ENCODE results near the gene OTOS.

Gene OTOS

GRCh38 chr2:240140511-240140910 lies at the start of gene OTOS:
OTOS (minus strand) TSS chr2:240140658; CDS start chr2:240140326, 332 bp downstream.
- Mint-ChIP-seq H3K36me3 (peaks cover 3% of the 10 kb centered on the region in 2 donors), H3K9me3 (no peaks in the 10 kb centered on the region), H3K4me3 (no peak within 1 kb of the TSS), H3K4me1 (peaks cover 14 to 21% of the 10 kb centered on the region in 2 donors), H3K27me3 (peaks cover 26 to 32% of the 10 kb centered on the region in 2 donors), H3K27ac (no peak within 1 kb of the TSS)
- ATAC-seq (replicated peaks) (no peak), DNase-seq (no peak)

DNA sequence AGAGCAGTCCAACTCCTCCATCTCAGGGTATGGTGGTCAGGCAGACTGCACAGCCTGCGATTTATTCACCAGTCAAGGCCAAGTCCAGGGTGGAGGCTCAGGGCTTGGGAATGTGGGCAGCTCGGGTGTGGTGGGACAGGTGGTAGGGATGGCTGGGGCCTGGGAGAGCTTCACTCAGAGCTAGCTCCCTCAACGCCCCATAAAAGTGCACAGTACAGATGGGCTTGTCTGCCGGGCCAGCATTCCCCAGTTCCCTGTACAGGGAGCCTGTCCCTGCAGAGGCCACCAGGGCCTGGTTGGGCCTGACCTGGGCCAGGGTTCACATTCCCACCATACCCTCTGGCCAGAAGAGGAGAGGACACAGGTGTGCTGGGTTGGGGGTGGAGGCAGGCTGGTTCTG lies 49.2 kb upstream of the OTOS start:
- H3K27ac Mint-ChIP-seq: no peak overlapping the region
- H3K4me3 Mint-ChIP-seq: no peak overlapping the region
- DNase-seq (no peak), ATAC-seq (replicated peaks) (no peak)
- peaks cover 11 to 16% of the 10 kb centered on the region in 2 donors for H3K9me3 Mint-ChIP-seq
- H3K27me3 Mint-ChIP-seq: peaks cover 10 to 20% of the 10 kb centered on the region in 2 donors
- no peaks in the 10 kb centered on the region for H3K36me3 Mint-ChIP-seq
- H3K4me1 Mint-ChIP-seq: no peaks in the 10 kb centered on the region

DNA sequence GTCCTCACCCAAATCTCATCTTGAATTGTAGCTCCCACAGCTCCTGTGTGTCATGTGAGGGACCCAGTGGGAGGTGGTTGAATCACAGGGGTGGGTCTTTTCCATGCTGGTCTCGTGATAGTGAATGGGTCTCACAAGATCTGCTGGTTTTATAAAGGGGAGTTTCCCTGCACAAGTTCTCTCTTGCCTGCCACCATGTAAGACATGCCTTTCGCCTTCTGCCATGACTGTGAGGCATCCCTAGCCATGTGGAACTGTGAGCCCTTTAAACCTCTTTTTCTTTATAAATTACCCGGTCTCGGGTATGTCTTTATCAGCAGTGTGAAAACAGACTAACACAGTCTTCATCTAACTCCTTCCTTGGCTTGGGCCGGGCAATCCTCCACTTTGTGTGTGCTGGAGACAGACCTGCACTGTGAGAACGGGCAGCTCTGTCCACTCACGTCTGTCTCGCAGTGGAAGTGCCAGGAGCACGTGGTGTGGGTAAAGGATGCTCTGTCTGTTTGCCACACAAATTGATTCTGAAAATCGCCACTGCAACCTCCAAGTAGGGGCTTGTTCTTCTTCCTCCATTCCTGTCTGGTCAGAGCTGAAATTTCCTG lies 47.6 kb upstream of the OTOS start:
- H3K4me1 Mint-ChIP-seq: no peaks in the 10 kb centered on the region
- H3K27ac Mint-ChIP-seq: no peak overlapping the region
- no peaks in the 10 kb centered on the region for H3K36me3 Mint-ChIP-seq
- H3K4me3 Mint-ChIP-seq: no peak overlapping the region
- peaks cover 10 to 25% of the 10 kb centered on the region in 2 donors for H3K27me3 Mint-ChIP-seq
- no peak for DNase-seq
- H3K9me3 Mint-ChIP-seq: peaks cover 11 to 16% of the 10 kb centered on the region in 2 donors
- ATAC-seq (replicated peaks): no peak

GRCh38 chr2:240186191-240186725 lies 45.8 kb upstream of the OTOS start:
- DNase-seq: no peak
- ATAC-seq (replicated peaks): no peak
- Mint-ChIP-seq H3K36me3 (no peaks in the 10 kb centered on the region), H3K4me3 (no peak overlapping the region), H3K4me1 (no peaks in the 10 kb centered on the region), H3K27ac (no peak overlapping the region), H3K27me3 (peaks cover 6 to 11% of the 10 kb centered on the region in 2 donors), H3K9me3 (peaks cover 11 to 16% of the 10 kb centered on the region in 2 donors)

DNA sequence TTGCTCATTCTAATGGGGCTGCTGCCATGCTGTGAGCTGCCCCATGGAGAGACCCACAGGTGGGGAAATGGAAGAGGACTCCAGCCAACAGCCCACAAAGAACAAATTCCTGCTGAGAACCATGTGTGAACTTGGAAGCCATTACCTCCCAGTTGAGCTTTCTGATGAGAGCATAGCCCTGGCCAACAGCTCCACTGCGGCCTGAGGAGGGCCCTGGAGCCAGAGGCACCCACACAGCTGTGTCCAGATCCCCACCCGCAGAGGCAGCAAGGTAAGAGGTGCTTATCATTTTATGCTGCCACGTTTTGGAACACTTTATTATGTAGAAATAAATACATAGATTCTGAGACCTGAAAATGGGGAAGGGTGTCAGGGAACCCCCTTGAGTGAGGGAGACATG lies 44.2 kb upstream of the OTOS start:
- no peak for DNase-seq
- no peak for ATAC-seq (replicated peaks)
- Mint-ChIP-seq H3K4me1 (no peaks in the 10 kb centered on the region), H3K27me3 (peaks cover 17 to 19% of the 10 kb centered on the region in 2 donors), H3K27ac (no peak overlapping the region), H3K4me3 (no peak overlapping the region), H3K9me3 (peaks cover 11 to 16% of the 10 kb centered on the region in 2 donors), H3K36me3 (no peaks in the 10 kb centered on the region)

DNA sequence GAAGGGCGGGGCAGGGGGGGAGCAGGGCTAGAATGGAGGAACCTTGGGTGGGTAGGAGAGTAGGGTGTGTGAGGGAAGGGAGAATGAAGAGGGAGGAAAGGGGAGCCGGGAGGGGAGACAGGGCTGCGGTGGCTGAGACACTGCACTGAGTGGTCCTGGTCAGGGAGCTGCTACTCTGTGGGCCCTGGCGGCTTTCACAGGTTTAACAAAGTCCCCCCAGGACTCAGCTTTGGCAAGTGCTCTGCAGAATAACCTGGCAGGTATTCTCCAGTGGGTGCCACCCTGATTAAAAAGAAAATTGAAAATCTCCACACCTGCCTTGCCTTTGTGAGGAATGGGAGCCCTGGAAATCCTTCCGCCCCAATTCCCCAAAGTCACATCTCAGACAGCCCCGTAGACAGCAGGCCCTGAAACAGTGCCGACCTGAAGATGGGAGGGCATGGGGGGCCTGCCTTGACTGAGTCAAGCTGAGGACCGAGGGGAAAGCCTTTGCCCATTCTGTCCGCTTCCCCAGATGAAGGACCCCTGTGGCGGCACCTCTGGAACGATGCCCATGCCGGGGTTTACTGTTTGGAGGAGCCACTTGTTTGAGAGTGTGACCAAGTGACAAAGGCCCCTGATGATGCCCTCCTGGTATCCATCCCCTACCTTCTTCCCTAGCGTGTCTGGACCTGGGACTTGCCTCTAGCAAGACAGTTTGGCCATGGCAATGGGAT lies 43.6 kb upstream of the OTOS start:
- Mint-ChIP-seq H3K9me3 (peaks cover 11 to 16% of the 10 kb centered on the region in 2 donors), H3K4me3 (no peak overlapping the region)

GRCh38 chr2:240183006-240183874 lies 42.8 kb upstream of the OTOS start:
- Mint-ChIP-seq H3K4me3 (no peak overlapping the region), H3K36me3 (no peaks in the 10 kb centered on the region), H3K9me3 (peaks cover 9 to 15% of the 10 kb centered on the region in 2 donors), H3K4me1 (no peaks in the 10 kb centered on the region), H3K27me3 (peaks cover 17 to 19% of the 10 kb centered on the region in 2 donors), H3K27ac (no peak overlapping the region)
- no peak for ATAC-seq (replicated peaks)
- DNase-seq: no peak

More for the DNA sequence above, 43.6 kb upstream of the OTOS start:
- DNase-seq (no peak), ATAC-seq (replicated peaks) (no peak)
- H3K36me3 Mint-ChIP-seq: no peaks in the 10 kb centered on the region
- H3K27ac Mint-ChIP-seq: no peak overlapping the region
- H3K27me3 Mint-ChIP-seq: peaks cover 17 to 19% of the 10 kb centered on the region in 2 donors
- H3K4me1 Mint-ChIP-seq: no peaks in the 10 kb centered on the region

DNA sequence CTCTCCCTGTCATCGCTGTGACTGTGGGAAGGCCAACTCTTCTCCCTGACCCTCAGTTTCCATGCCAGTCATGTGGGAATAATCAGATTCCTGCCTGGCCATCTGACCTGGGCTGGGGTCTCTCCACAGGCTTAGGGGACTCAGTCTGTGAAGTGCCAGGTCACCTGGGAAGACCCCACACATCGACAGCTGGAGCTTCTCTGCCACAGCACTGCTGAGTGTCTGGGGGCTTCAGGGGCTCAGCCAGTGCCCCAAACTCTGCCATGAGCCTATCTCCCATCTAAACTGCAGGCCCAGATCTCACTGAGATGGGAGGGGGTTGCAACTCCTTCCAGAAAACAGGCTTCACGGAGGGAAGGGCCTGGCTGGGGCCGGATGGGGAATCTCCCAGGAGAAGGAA lies 42.0 kb upstream of the OTOS start:
- DNase-seq (no peak), ATAC-seq (replicated peaks) (no peak)
- Mint-ChIP-seq H3K4me1 (no peaks in the 10 kb centered on the region), H3K36me3 (no peaks in the 10 kb centered on the region), H3K27me3 (peaks cover 17 to 24% of the 10 kb centered on the region in 2 donors), H3K27ac (no peak overlapping the region), H3K4me3 (no peak overlapping the region), H3K9me3 (peaks cover 4 to 7% of the 10 kb centered on the region in 2 donors)

DNA sequence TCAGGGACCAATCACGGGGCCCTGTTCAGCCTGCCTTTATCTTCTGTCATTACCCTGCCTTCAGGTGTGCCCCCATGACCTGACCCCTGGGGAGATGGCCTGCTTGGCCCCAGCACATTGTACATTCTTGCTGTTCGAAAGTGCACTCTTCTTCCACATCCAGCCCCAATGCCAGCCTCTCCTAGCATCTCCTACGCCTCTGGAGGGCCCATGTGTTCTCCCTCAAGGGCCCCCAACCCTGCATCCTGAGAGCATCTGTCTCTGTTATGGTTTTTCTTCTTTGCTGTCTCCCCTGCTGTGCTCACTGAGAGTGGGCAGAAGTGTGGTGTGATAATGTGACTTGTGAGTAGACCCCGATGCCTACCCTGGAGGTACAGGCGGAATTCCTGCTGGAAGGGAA lies 41.5 kb upstream of the OTOS start:
- Mint-ChIP-seq H3K9me3 (peaks cover 3 to 4% of the 10 kb centered on the region in 2 donors), H3K36me3 (no peaks in the 10 kb centered on the region), H3K27ac (no peak overlapping the region), H3K4me1 (no peaks in the 10 kb centered on the region), H3K4me3 (no peak overlapping the region), H3K27me3 (peaks cover 18 to 26% of the 10 kb centered on the region in 2 donors)
- DNase-seq (no peak), ATAC-seq (replicated peaks) (no peak)

GRCh38 chr2:240179941-240180666 lies 39.6 kb upstream of the OTOS start:
- H3K4me3 Mint-ChIP-seq: no peak overlapping the region
- H3K27me3 Mint-ChIP-seq: peaks cover 21 to 29% of the 10 kb centered on the region in 2 donors

DNA sequence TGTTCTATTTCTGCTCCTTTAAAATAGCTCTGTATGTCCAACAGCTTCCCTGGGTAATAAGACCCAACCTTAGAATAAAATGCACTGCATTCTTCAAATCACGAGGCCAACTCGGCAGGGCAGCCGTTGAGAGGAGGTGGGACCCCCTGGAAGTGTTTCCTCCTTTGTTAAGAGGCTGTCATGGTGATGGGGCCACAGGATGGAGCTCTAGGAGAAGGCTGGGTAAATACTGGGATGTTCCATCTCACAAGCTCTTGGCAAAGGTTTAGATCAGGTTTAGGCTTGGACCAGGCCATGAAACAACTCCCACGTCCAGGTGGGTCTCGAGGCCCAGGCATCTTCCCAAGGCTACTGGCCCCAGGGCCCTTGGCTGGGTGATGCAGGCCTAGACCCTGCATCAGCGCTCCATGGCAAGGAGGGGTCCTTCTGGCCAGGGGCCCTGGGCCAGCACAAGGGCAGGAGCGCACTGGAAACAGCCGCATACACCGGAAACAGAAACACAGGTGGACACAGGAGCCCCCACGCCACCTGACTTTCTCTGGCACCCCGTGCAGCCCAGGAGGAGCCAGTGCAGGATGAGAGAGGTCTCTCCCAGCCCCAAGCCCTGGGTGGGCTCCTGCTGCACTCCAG lies 38.8 kb upstream of the OTOS start:
- Mint-ChIP-seq H3K9me3 (no peaks in the 10 kb centered on the region), H3K36me3 (no peaks in the 10 kb centered on the region), H3K4me1 (no peaks in the 10 kb centered on the region), H3K27ac (no peak overlapping the region), H3K27me3 (peaks cover 24 to 29% of the 10 kb centered on the region in 2 donors), H3K4me3 (no peak overlapping the region)
- ATAC-seq (replicated peaks): no peak
- no peak for DNase-seq

More at GRCh38 chr2:240179941-240180666, 39.6 kb upstream of the OTOS start:
- no peaks in the 10 kb centered on the region for H3K4me1 Mint-ChIP-seq
- ATAC-seq (replicated peaks) (no peak), DNase-seq (no peak)
- H3K27ac Mint-ChIP-seq: no peak overlapping the region
- no peaks in the 10 kb centered on the region for H3K36me3 Mint-ChIP-seq
- no peaks in the 10 kb centered on the region for H3K9me3 Mint-ChIP-seq

DNA sequence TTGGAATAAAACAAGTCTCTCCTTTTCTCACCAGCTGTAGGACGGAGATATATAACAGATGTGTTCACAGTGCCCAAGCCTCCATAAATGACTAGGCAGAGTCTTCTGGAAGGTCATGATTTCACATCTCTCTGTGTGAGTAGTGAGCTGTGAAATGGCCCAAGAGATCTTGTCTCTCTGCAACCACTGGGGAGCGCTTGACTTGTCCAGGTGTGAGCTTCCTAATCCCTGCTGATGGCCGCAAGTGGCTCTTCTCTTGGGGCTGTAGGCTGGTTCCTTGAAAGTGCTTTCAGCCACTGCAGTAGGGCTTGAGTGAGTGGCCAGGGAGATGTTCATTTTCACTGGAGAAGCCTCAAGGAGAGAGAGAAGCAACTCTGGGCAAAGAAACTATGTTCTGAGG lies 38.1 kb upstream of the OTOS start:
- Mint-ChIP-seq H3K27ac (no peak overlapping the region), H3K4me1 (no peaks in the 10 kb centered on the region), H3K9me3 (no peaks in the 10 kb centered on the region), H3K27me3 (peaks cover 27% of the 10 kb centered on the region in 2 donors), H3K36me3 (no peaks in the 10 kb centered on the region), H3K4me3 (no peak overlapping the region)
- DNase-seq (no peak), ATAC-seq (replicated peaks) (peak in 1 of 2 donors; percentile 76)

- no peak overlapping the region for H3K27ac Mint-ChIP-seq
- H3K9me3 Mint-ChIP-seq: peaks cover 4 to 9% of the 10 kb centered on the region in 2 donors
- ATAC-seq (replicated peaks) (no peak), DNase-seq (no peak)
- H3K4me3 Mint-ChIP-seq: no peak overlapping the region
- H3K4me1 Mint-ChIP-seq: no peaks in the 10 kb centered on the region
- no peaks in the 10 kb centered on the region for H3K36me3 Mint-ChIP-seq
- H3K27me3 Mint-ChIP-seq: peaks cover 10 to 17% of the 10 kb centered on the region in 2 donors
Observed at GRCh38 chr2:240174496-240174895, 34.0 kb upstream of the OTOS start.

All from stimulated activated naive B cell treated with anti-CD40 and anti-IgM and Interleukin-4, amounts not matched to agents 10 μg/mL and 1 μg/mL and 100 μg/mL, for 72 hours (primary cell).